GM19023 (cell line): ENCODE data around the gene LLGL1.

ENCODE experiments used
- ATAC-seq: cut with Tn5 transposase; IDR thresholded peaks from one replicate; pipeline ENCODE4 v1.9.1; 2021; ENCODE audit warnings: mild to moderate bottlenecking, moderate library complexity; ENCODE audit not compliant: unreplicated experiment

Gene LLGL1

GRCh38 chr17:18229254-18229653 lies 3.8 kb downstream of the LLGL1 start:
- ATAC-seq, result no peak

- no peak for ATAC-seq
These were observed 4.3 kb downstream of the LLGL1 start for GRCh38 chr17:18229771-18230170.

- no peak for ATAC-seq
These were observed 5.1 kb downstream of the LLGL1 start for GRCh38 chr17:18230288-18231141.

GRCh38 chr17:18231164-18231563 lies 5.7 kb downstream of the LLGL1 start:
- no peak for ATAC-seq

- no peak for ATAC-seq
These were observed 8.5 kb downstream of the LLGL1 start for GRCh38 chr17:18233803-18234518.

- no peak for ATAC-seq
These were observed 9.5 kb downstream of the LLGL1 start for GRCh38 chr17:18234853-18235380.

GRCh38 chr17:18235743-18236256 lies 10.4 kb downstream of the LLGL1 start:
- no peak for ATAC-seq

- ATAC-seq, result no peak
These were observed 11.1 kb downstream of the LLGL1 start for GRCh38 chr17:18236494-18236893.

GRCh38 chr17:18237461-18237860 lies 12.0 kb downstream of the LLGL1 start:
- ATAC-seq, result no peak

- ATAC-seq, result no peak
These were observed 12.9 kb downstream of the LLGL1 start for GRCh38 chr17:18238299-18238698.

GRCh38 chr17:18240449-18240848 lies 15.0 kb downstream of the LLGL1 start:
- ATAC-seq, result no peak

GRCh38 chr17:18241229-18241871 lies 15.9 kb downstream of the LLGL1 start:
- no peak for ATAC-seq

GRCh38 chr17:18245038-18245776 lies 19.8 kb downstream of the LLGL1 start:
- no peak for ATAC-seq

GRCh38 chr17:18246109-18246725 lies 20.8 kb downstream of the LLGL1 start:
- no peak for ATAC-seq

- ATAC-seq, result no peak
These were observed 21.6 kb downstream of the LLGL1 start for GRCh38 chr17:18246880-18247612.

GRCh38 chr17:18247613-18248001 lies 22.2 kb downstream of the LLGL1 start:
- no peak for ATAC-seq

- no peak for ATAC-seq
These were observed 22.9 kb downstream of the LLGL1 start for GRCh38 chr17:18248300-18248731.

- ATAC-seq, result no peak
These were observed 23.4 kb downstream of the LLGL1 start for GRCh38 chr17:18248811-18249210.

GRCh38 chr17:18250259-18250658 lies 24.8 kb downstream of the LLGL1 start:
- ATAC-seq, result no peak
